ENCODE data around the gene PRPSAP2.
"Not testable (repeated sequence)": the region's sequence is repeated elsewhere in the genome, so short reads cannot be mapped to it uniquely, and the experiment has no call there.

PRPSAP2 gene

GRCh38 chr17:18922596-18922995 lies 64.7 kb downstream of the PRPSAP2 start:
- H3K27me3 ChIP-seq (ENCODE audit: control insufficient read depth, insufficient read depth, low read length); H3K4me2 ChIP-seq (ENCODE audit: low read length); H3K4me3 ChIP-seq (ENCODE audit: low read length); H3K9ac ChIP-seq (ENCODE audit: low read depth, low read length); H3K9me3 ChIP-seq (replicated peaks; ENCODE audit: low read length): not testable (repeated sequence)
- peaks cover 19% of the 10 kb centered on the region for H3K36me3 ChIP-seq (ENCODE audit: insufficient read depth, low read length)
- peaks cover 25% of the 10 kb centered on the region for H3K4me1 ChIP-seq (ENCODE audit: control insufficient read depth, insufficient read depth, low read length)

GRCh38 chr17:18925187-18925586 lies 67.3 kb downstream of the PRPSAP2 start:
- Histone ChIP-seq H3K4me2 (ENCODE audit: low read length) (no peak overlapping the region), H3K27me3 (ENCODE audit: control insufficient read depth, insufficient read depth, low read length) (no peaks in the 10 kb centered on the region), H3K9ac (ENCODE audit: low read depth, low read length) (no peak overlapping the region), H3K36me3 (ENCODE audit: insufficient read depth, low read length) (peaks cover 22% of the 10 kb centered on the region), H3K4me1 (ENCODE audit: control insufficient read depth, insufficient read depth, low read length) (peaks cover 22% of the 10 kb centered on the region), H3K4me3 (ENCODE audit: low read length) (no peak overlapping the region), H3K9me3 (replicated peaks; ENCODE audit: low read length) (no peaks in the 10 kb centered on the region)

GRCh38 chr17:18928628-18929125 lies 70.7 kb downstream of the PRPSAP2 start:
- Histone ChIP-seq H3K9ac (ENCODE audit: low read depth, low read length) (no peak overlapping the region), H3K4me2 (ENCODE audit: low read length) (no peak overlapping the region), H3K9me3 (replicated peaks; ENCODE audit: low read length) (no peaks in the 10 kb centered on the region), H3K36me3 (ENCODE audit: insufficient read depth, low read length) (peaks cover 34% of the 10 kb centered on the region), H3K27me3 (ENCODE audit: control insufficient read depth, insufficient read depth, low read length) (no peaks in the 10 kb centered on the region), H3K4me1 (ENCODE audit: control insufficient read depth, insufficient read depth, low read length) (no peaks in the 10 kb centered on the region), H3K4me3 (ENCODE audit: low read length) (no peak overlapping the region)

GRCh38 chr17:18932360-18933055 lies 74.6 kb downstream of the PRPSAP2 start:
- peaks cover 23% of the 10 kb centered on the region for H3K36me3 ChIP-seq (ENCODE audit: insufficient read depth, low read length)
- H3K4me3 ChIP-seq (ENCODE audit: low read length) = no peak overlapping the region
- no peak overlapping the region for H3K4me2 ChIP-seq (ENCODE audit: low read length)
- H3K9me3 ChIP-seq (replicated peaks; ENCODE audit: low read length) = no peaks in the 10 kb centered on the region
- H3K9ac ChIP-seq (ENCODE audit: low read depth, low read length) = no peak overlapping the region
- peaks cover 12% of the 10 kb centered on the region for H3K27me3 ChIP-seq (ENCODE audit: control insufficient read depth, insufficient read depth, low read length)
- no peaks in the 10 kb centered on the region for H3K4me1 ChIP-seq (ENCODE audit: control insufficient read depth, insufficient read depth, low read length)

- Histone ChIP-seq H3K4me3 (ENCODE audit: low read length) (no peak overlapping the region), H3K9ac (ENCODE audit: low read depth, low read length) (no peak overlapping the region), H3K9me3 (replicated peaks; ENCODE audit: low read length) (no peaks in the 10 kb centered on the region), H3K4me1 (ENCODE audit: control insufficient read depth, insufficient read depth, low read length) (no peaks in the 10 kb centered on the region), H3K36me3 (ENCODE audit: insufficient read depth, low read length) (peaks cover 23% of the 10 kb centered on the region), H3K4me2 (ENCODE audit: low read length) (no peak overlapping the region), H3K27me3 (ENCODE audit: control insufficient read depth, insufficient read depth, low read length) (peaks cover 12% of the 10 kb centered on the region)
Observed at GRCh38 chr17:18933102-18934058, 75.4 kb downstream of the PRPSAP2 start.

- H3K4me2 ChIP-seq (ENCODE audit: low read length) = no peak overlapping the region
- no peak overlapping the region for H3K9ac ChIP-seq (ENCODE audit: low read depth, low read length)
- H3K4me1 ChIP-seq (ENCODE audit: control insufficient read depth, insufficient read depth, low read length) = no peaks in the 10 kb centered on the region
- peaks cover 15% of the 10 kb centered on the region for H3K27me3 ChIP-seq (ENCODE audit: control insufficient read depth, insufficient read depth, low read length)
- no peaks in the 10 kb centered on the region for H3K36me3 ChIP-seq (ENCODE audit: insufficient read depth, low read length)
- H3K4me3 ChIP-seq (ENCODE audit: low read length) = no peak overlapping the region
- no peaks in the 10 kb centered on the region for H3K9me3 ChIP-seq (replicated peaks; ENCODE audit: low read length)
Observed at GRCh38 chr17:18937981-18938691, 80.2 kb downstream of the PRPSAP2 start.

GRCh38 chr17:18938692-18939023 lies 80.7 kb downstream of the PRPSAP2 start:
- Histone ChIP-seq H3K9me3 (replicated peaks; ENCODE audit: low read length) (no peaks in the 10 kb centered on the region), H3K4me1 (ENCODE audit: control insufficient read depth, insufficient read depth, low read length) (no peaks in the 10 kb centered on the region), H3K4me2 (ENCODE audit: low read length) (no peak overlapping the region), H3K9ac (ENCODE audit: low read depth, low read length) (no peak overlapping the region), H3K27me3 (ENCODE audit: control insufficient read depth, insufficient read depth, low read length) (peaks cover 16% of the 10 kb centered on the region), H3K36me3 (ENCODE audit: insufficient read depth, low read length) (no peaks in the 10 kb centered on the region), H3K4me3 (ENCODE audit: low read length) (no peak overlapping the region)

GRCh38 chr17:18944646-18945045 lies 86.7 kb downstream of the PRPSAP2 start:
- no peaks in the 10 kb centered on the region for H3K4me1 ChIP-seq (ENCODE audit: control insufficient read depth, insufficient read depth, low read length)
- peaks cover 46% of the 10 kb centered on the region for H3K27me3 ChIP-seq (ENCODE audit: control insufficient read depth, insufficient read depth, low read length)
- H3K36me3 ChIP-seq (ENCODE audit: insufficient read depth, low read length) = no peaks in the 10 kb centered on the region
- H3K9me3 ChIP-seq (replicated peaks; ENCODE audit: low read length) = no peaks in the 10 kb centered on the region
- H3K9ac ChIP-seq (ENCODE audit: low read depth, low read length) = no peak overlapping the region
- H3K4me3 ChIP-seq (ENCODE audit: low read length) = no peak overlapping the region
- no peak overlapping the region for H3K4me2 ChIP-seq (ENCODE audit: low read length)

GRCh38 chr17:18946536-18946935 lies 88.6 kb downstream of the PRPSAP2 start:
- H3K4me3 ChIP-seq (ENCODE audit: low read length) = no peak overlapping the region
- H3K9ac ChIP-seq (ENCODE audit: low read depth, low read length) = no peak overlapping the region
- H3K9me3 ChIP-seq (replicated peaks; ENCODE audit: low read length) = no peaks in the 10 kb centered on the region
- no peaks in the 10 kb centered on the region for H3K4me1 ChIP-seq (ENCODE audit: control insufficient read depth, insufficient read depth, low read length)
- H3K27me3 ChIP-seq (ENCODE audit: control insufficient read depth, insufficient read depth, low read length) = peaks cover 65% of the 10 kb centered on the region
- H3K4me2 ChIP-seq (ENCODE audit: low read length) = no peak overlapping the region
- H3K36me3 ChIP-seq (ENCODE audit: insufficient read depth, low read length) = no peaks in the 10 kb centered on the region

- Histone ChIP-seq H3K4me3 (ENCODE audit: low read length) (no peak overlapping the region), H3K9me3 (replicated peaks; ENCODE audit: low read length) (no peaks in the 10 kb centered on the region), H3K4me1 (ENCODE audit: control insufficient read depth, insufficient read depth, low read length) (no peaks in the 10 kb centered on the region), H3K27me3 (ENCODE audit: control insufficient read depth, insufficient read depth, low read length) (peaks cover 74% of the 10 kb centered on the region), H3K4me2 (ENCODE audit: low read length) (no peak overlapping the region), H3K9ac (ENCODE audit: low read depth, low read length) (no peak overlapping the region), H3K36me3 (ENCODE audit: insufficient read depth, low read length) (no peaks in the 10 kb centered on the region)
Observed at GRCh38 chr17:18947866-18948265, 89.9 kb downstream of the PRPSAP2 start.

- H3K9me3 ChIP-seq (replicated peaks; ENCODE audit: low read length) = no peaks in the 10 kb centered on the region
- no peaks in the 10 kb centered on the region for H3K4me1 ChIP-seq (ENCODE audit: control insufficient read depth, insufficient read depth, low read length)
- no peak overlapping the region for H3K9ac ChIP-seq (ENCODE audit: low read depth, low read length)
- H3K4me2 ChIP-seq (ENCODE audit: low read length) = no peak overlapping the region
- H3K4me3 ChIP-seq (ENCODE audit: low read length) = no peak overlapping the region
- H3K27me3 ChIP-seq (ENCODE audit: control insufficient read depth, insufficient read depth, low read length) = peaks cover 71% of the 10 kb centered on the region
- H3K36me3 ChIP-seq (ENCODE audit: insufficient read depth, low read length) = no peaks in the 10 kb centered on the region
Observed at GRCh38 chr17:18948476-18949006, 90.6 kb downstream of the PRPSAP2 start.

All from skeletal muscle satellite cell (primary cell).